ENCODE measurements around the gene PIP5K1B.

Gene PIP5K1B

DNA sequence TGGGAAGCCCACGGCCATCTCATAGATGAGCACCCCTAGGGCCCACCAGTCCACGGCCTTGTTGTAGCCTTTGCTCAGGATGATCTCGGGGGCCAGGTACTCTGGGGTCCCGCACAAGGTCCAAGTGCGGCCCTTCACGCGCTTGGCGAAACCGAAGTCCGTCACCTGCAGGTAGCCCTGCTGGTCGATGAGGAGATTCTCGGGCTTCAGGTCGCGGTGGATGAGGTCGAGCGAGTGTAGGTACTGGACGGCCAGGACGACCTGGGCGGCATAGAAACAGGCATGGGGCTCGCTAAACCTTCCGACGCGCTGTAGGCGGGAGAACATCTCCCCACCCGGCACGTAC, 308.3 kb downstream of the PIP5K1B start:
- no peak for TF ChIP-seq TAF1 (IDR thresholded peaks at IDR 0.05; ENCODE audit: low read depth)
- TF ChIP-seq MAX (IDR thresholded peaks at IDR 0.05) = no peak
- TF ChIP-seq EP300 (IDR thresholded peaks at IDR 0.05; ENCODE audit: borderline replicate concordance) = no peak
- no peak for TF ChIP-seq REST (IDR thresholded peaks at IDR 0.05; ENCODE audit: low read depth)
- TF ChIP-seq YY1 (IDR thresholded peaks at IDR 0.05; ENCODE audit: low read depth) = no peak
- TF ChIP-seq NFIC (IDR thresholded peaks at IDR 0.05) = no peak
- TF ChIP-seq USF1 (IDR thresholded peaks at IDR 0.05) = no peak
- TF ChIP-seq TEAD4 (IDR thresholded peaks at IDR 0.05) = no peak
- TF ChIP-seq CREB1 (IDR thresholded peaks at IDR 0.05; ENCODE audit: low read depth) = no peak
- TF ChIP-seq ZBTB7A (IDR thresholded peaks at IDR 0.05; ENCODE audit: low read depth) = no peak
- no peak for TF ChIP-seq FOXM1 (IDR thresholded peaks at IDR 0.05; ENCODE audit: borderline replicate concordance, low read depth)
- TF ChIP-seq TCF12 (IDR thresholded peaks at IDR 0.05; ENCODE audit: low read depth) = no peak
- TF ChIP-seq CEBPB (IDR thresholded peaks at IDR 0.05) = no peak
- TF ChIP-seq EGR1 (IDR thresholded peaks at IDR 0.05) = no peak
- TF ChIP-seq RAD21 (IDR thresholded peaks at IDR 0.05; ENCODE audit: low read depth) = no peak

GRCh38 chr9:69014013-69014412, 309.0 kb downstream of the PIP5K1B start, which contains the start of gene PRKACG:
Gene PRKACG (minus strand): TSS chr9:69014113. CDS start chr9:69014092, 21 bp downstream.
- TF ChIP-seq USF1 (IDR thresholded peaks at IDR 0.05) = no peak
- TF ChIP-seq EGR1 (IDR thresholded peaks at IDR 0.05) = no peak

- TF ChIP-seq MAX (IDR thresholded peaks at IDR 0.05) (no peak), CEBPB (IDR thresholded peaks at IDR 0.05) (no peak), EP300 (IDR thresholded peaks at IDR 0.05; ENCODE audit: borderline replicate concordance) (no peak), USF1 (IDR thresholded peaks at IDR 0.05) (no peak), RAD21 (IDR thresholded peaks at IDR 0.05; ENCODE audit: low read depth) (no peak), YY1 (IDR thresholded peaks at IDR 0.05; ENCODE audit: low read depth) (no peak), FOXM1 (IDR thresholded peaks at IDR 0.05; ENCODE audit: borderline replicate concordance, low read depth) (no peak), TCF12 (IDR thresholded peaks at IDR 0.05; ENCODE audit: low read depth) (no peak), CREB1 (IDR thresholded peaks at IDR 0.05; ENCODE audit: low read depth) (no peak), EGR1 (IDR thresholded peaks at IDR 0.05) (no peak), ZBTB7A (IDR thresholded peaks at IDR 0.05; ENCODE audit: low read depth) (no peak), TEAD4 (IDR thresholded peaks at IDR 0.05) (no peak), NFIC (IDR thresholded peaks at IDR 0.05) (no peak), REST (IDR thresholded peaks at IDR 0.05; ENCODE audit: low read depth) (no peak)
Observed at GRCh38 chr9:69016191-69017096, 311.4 kb downstream of the PIP5K1B start.

DNA sequence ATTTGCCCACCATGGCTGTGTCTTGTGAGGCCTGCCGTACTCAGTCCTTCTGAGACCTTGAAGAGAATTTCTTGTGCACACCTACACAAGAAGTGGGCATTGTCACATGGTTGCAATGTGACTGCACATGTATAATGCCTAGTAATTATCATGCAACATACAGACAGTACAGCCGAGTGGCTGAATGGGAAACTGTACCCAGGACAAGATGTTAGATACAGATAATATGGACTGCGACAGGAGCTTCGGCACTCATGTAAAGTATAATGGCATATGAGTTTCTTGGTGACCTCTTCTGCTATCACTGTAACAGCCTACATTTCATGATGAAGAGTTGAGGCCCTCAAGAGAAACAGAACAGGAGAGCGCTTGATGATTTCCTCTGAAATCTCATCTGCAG, 313.7 kb downstream of the PIP5K1B start:
- TF ChIP-seq EGR1 (IDR thresholded peaks at IDR 0.05) (no peak), REST (IDR thresholded peaks at IDR 0.05; ENCODE audit: low read depth) (no peak), TCF12 (IDR thresholded peaks at IDR 0.05; ENCODE audit: low read depth) (no peak)
